ENCODE data around the gene APOO.

DNA sequence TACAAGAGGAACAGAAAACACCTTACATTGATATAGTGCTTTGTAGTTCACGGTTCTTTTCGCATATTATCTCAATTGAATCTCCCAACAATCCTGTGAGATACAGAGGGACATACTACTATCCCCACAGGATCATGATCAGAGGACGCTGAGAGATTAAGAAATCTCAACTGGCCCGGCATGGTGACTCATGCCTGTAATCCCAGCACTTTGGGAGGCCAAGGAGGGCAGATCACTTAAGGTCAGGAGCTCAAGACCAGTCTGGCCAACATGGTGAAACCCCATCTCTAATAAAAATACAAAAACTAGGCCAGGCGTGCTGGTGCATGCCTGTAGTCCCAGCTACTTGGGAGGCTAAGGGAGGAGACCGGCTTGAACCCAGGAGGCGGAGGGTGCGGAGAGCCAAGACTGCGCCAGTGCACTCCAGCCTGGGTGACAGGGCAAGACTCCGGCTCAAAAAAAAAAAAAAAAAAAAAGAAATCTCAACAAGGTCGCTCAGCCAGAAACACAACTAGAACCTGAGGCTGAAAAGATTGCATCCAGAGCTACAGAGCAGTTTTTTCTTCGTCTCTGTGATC lies 7.4 kb downstream of the APOO start:
- TF ChIP-seq, protein P1, sequence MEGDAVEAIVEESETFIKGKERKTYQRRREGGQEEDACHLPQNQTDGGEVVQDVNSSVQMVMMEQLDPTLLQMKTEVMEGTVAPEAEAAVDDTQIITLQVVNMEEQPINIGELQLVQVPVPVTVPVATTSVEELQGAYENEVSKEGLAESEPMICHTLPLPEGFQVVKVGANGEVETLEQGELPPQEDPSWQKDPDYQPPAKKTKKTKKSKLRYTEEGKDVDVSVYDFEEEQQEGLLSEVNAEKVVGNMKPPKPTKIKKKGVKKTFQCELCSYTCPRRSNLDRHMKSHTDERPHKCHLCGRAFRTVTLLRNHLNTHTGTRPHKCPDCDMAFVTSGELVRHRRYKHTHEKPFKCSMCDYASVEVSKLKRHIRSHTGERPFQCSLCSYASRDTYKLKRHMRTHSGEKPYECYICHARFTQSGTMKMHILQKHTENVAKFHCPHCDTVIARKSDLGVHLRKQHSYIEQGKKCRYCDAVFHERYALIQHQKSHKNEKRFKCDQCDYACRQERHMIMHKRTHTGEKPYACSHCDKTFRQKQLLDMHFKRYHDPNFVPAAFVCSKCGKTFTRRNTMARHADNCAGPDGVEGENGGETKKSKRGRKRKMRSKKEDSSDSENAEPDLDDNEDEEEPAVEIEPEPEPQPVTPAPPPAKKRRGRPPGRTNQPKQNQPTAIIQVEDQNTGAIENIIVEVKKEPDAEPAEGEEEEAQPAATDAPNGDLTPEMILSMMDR (IDR thresholded peaks at IDR 0.05): no peak
- TF ChIP-seq POLR2A (IDR thresholded peaks at IDR 0.05; ENCODE audit: low read length) (no peak), ZFP36 (IDR thresholded peaks at IDR 0.05; ENCODE audit: borderline replicate concordance, partially characterized antibody) (no peak), CEBPB (IDR thresholded peaks at IDR 0.05) (peak; percentile 53 to 81; a peak in 3 of 4 replicates), SREBF2 (IDR thresholded peaks at IDR 0.05) (no peak), ESRRA (IDR thresholded peaks at IDR 0.05; ENCODE audit: borderline replicate concordance, low read length) (no peak)
- TF ChIP-seq, protein P2, sequence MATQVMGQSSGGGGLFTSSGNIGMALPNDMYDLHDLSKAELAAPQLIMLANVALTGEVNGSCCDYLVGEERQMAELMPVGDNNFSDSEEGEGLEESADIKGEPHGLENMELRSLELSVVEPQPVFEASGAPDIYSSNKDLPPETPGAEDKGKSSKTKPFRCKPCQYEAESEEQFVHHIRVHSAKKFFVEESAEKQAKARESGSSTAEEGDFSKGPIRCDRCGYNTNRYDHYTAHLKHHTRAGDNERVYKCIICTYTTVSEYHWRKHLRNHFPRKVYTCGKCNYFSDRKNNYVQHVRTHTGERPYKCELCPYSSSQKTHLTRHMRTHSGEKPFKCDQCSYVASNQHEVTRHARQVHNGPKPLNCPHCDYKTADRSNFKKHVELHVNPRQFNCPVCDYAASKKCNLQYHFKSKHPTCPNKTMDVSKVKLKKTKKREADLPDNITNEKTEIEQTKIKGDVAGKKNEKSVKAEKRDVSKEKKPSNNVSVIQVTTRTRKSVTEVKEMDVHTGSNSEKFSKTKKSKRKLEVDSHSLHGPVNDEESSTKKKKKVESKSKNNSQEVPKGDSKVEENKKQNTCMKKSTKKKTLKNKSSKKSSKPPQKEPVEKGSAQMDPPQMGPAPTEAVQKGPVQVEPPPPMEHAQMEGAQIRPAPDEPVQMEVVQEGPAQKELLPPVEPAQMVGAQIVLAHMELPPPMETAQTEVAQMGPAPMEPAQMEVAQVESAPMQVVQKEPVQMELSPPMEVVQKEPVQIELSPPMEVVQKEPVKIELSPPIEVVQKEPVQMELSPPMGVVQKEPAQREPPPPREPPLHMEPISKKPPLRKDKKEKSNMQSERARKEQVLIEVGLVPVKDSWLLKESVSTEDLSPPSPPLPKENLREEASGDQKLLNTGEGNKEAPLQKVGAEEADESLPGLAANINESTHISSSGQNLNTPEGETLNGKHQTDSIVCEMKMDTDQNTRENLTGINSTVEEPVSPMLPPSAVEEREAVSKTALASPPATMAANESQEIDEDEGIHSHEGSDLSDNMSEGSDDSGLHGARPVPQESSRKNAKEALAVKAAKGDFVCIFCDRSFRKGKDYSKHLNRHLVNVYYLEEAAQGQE (IDR thresholded peaks at IDR 0.05): no peak
